ENCODE results near the gene MYL7.

DNA sequence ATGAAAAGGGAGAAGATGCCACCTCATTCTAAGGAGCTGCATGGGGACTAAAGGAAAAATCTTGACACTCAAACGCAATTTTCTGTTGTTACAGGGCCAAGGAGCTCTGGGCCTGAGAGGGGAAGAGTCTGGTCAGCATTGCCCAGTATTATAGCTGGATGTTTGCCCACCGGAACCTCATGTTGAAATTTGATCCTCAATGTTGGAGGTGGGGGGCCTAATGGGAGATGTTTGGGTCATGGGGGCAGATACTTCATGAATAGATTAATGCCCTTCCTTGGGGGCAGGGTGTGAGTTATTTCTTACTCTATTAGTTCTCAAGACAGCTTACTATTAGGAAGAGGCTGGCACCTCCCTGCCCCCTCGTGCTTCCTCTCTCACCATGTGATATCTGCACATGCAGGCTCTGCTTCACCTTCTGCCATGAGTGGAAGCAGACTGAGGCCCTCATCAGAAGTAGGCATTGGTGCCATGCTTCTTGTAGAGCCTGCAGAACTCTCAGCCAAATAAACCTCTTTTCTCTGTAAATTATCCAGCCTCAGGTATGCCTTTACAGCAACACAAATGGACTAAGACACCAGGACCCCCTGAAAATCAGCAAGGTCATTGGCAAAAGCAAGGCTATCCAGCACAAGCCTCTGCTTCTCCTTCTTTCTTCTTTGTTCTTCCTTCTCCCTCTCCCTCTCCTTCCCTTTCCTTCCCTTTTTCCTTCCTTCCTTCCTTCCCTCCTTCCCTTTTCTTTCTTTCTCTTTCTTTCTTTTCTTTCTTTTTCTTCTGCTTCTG lies 33.0 kb upstream of the MYL7 start:
- TF ChIP-seq, protein P1, sequence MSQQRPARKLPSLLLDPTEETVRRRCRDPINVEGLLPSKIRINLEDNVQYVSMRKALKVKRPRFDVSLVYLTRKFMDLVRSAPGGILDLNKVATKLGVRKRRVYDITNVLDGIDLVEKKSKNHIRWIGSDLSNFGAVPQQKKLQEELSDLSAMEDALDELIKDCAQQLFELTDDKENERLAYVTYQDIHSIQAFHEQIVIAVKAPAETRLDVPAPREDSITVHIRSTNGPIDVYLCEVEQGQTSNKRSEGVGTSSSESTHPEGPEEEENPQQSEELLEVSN (IDR thresholded peaks at IDR 0.05; ENCODE audit: borderline replicate concordance, low read depth): no peak
- TF ChIP-seq, protein P2, sequence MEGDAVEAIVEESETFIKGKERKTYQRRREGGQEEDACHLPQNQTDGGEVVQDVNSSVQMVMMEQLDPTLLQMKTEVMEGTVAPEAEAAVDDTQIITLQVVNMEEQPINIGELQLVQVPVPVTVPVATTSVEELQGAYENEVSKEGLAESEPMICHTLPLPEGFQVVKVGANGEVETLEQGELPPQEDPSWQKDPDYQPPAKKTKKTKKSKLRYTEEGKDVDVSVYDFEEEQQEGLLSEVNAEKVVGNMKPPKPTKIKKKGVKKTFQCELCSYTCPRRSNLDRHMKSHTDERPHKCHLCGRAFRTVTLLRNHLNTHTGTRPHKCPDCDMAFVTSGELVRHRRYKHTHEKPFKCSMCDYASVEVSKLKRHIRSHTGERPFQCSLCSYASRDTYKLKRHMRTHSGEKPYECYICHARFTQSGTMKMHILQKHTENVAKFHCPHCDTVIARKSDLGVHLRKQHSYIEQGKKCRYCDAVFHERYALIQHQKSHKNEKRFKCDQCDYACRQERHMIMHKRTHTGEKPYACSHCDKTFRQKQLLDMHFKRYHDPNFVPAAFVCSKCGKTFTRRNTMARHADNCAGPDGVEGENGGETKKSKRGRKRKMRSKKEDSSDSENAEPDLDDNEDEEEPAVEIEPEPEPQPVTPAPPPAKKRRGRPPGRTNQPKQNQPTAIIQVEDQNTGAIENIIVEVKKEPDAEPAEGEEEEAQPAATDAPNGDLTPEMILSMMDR (IDR thresholded peaks at IDR 0.05): no peak
- TF ChIP-seq, protein P3, sequence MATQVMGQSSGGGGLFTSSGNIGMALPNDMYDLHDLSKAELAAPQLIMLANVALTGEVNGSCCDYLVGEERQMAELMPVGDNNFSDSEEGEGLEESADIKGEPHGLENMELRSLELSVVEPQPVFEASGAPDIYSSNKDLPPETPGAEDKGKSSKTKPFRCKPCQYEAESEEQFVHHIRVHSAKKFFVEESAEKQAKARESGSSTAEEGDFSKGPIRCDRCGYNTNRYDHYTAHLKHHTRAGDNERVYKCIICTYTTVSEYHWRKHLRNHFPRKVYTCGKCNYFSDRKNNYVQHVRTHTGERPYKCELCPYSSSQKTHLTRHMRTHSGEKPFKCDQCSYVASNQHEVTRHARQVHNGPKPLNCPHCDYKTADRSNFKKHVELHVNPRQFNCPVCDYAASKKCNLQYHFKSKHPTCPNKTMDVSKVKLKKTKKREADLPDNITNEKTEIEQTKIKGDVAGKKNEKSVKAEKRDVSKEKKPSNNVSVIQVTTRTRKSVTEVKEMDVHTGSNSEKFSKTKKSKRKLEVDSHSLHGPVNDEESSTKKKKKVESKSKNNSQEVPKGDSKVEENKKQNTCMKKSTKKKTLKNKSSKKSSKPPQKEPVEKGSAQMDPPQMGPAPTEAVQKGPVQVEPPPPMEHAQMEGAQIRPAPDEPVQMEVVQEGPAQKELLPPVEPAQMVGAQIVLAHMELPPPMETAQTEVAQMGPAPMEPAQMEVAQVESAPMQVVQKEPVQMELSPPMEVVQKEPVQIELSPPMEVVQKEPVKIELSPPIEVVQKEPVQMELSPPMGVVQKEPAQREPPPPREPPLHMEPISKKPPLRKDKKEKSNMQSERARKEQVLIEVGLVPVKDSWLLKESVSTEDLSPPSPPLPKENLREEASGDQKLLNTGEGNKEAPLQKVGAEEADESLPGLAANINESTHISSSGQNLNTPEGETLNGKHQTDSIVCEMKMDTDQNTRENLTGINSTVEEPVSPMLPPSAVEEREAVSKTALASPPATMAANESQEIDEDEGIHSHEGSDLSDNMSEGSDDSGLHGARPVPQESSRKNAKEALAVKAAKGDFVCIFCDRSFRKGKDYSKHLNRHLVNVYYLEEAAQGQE (IDR thresholded peaks at IDR 0.05): no peak
- no peak for TF ChIP-seq RAD21 (conservative IDR thresholded peaks at IDR 0.05 in 1 of 2, IDR thresholded peaks at IDR 0.05 in 1 of 2)
